ENCODE results near the gene KCNK7. TPM values are rescaled to one million over a fixed set of nuclear protein-coding genes. Genes with fewer than 3 reads are reported as not detected.

KCNK7 gene
- total RNA-seq, 1 experiment from 2014 or later = 0.61 TPM

DNA sequence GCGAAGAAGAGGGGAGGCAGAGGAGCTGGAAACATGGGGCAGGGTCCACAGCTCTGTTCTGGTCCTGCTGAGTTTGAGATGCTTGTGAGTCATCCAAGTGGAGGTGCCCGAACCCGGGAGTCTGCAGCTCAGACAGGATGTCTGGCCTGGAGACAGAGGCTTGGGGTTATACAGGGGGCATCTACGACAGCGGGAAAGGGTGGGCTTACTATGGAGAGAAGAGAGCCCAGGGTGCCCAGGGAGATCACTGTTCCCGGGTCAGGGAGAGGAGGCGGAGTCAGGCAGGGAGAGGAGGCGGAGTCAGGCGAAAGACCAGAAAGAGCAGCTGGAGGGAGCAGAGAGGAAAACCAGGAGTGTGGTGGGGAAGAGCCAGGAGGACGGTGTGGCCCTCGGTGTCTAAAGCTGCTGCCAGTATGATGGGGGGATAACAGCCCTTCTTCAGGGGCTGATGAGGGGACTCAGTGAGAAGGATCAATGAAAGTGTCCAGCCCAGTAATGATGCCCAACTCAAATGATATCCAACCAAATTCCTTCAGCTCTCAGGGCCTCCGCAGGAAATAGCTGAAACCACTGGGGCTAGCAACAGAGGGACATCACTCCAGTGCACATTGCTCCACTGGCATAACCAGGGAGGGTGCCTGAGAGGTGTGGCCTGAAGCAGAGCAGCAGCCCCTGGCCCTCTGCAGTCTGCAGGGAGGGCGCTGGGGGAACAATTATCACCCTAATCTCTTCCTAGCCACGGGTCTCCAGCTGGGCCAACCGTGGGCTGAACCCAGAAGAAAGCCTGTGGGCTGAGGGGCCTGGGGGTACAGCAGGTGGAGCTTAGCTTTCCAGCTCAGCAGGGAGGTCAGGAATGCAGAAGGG is 34.8 kb downstream of the KCNK7 start:
- H3K27ac ChIP-seq (ENCODE audit: low read depth, low read length) = peak overlapping the region; percentile 99

More for the DNA sequence above, 34.8 kb downstream of the KCNK7 start:
- Histone ChIP-seq H3K4me3 (replicated peaks in 1 of 2; ENCODE audit: low read depth in 1 of 2, low read length in 2 of 2) (peak overlapping the region; percentile 29 to 68), H3K9me3 (ENCODE audit: control insufficient read depth in 1 of 2, insufficient read depth in 1 of 2, low read depth in 1 of 2, low read length in 2 of 2) (no peaks in the 10 kb centered on the region), H3K4me1 (ENCODE audit: control insufficient read depth in 1 of 2, insufficient read depth in 2 of 2, low read length in 2 of 2) (peaks cover 68 to 91% of the 10 kb centered on the region in 2 experiments), H3K27me3 (ENCODE audit: insufficient read depth, low read length) (no peaks in the 10 kb centered on the region), H3K79me2 (ENCODE audit: insufficient read depth, low read length) (peaks cover 13% of the 10 kb centered on the region), H3K4me2 (ENCODE audit: low read length) (peak overlapping the region; percentile 96), H3K36me3 (ENCODE audit: control insufficient read depth in 1 of 2, insufficient read depth in 2 of 2, low read length in 2 of 2) (no peaks in the 10 kb centered on the region), H3K9me2 (ENCODE audit: insufficient read depth) (no peaks in the 10 kb centered on the region), H4K20me1 (ENCODE audit: insufficient read depth) (no peaks in the 10 kb centered on the region), H2AFZ (ENCODE audit: low read depth, low read length, poor library complexity, severe bottlenecking) (no peak overlapping the region), H3K9ac (ENCODE audit: low read length) (peak overlapping the region; percentile 83)
- CTCF ChIA-PET = interaction anchor here (0.6 to 4.5 kb wide), 8 partner anchors 9 to 219 kb away, joined by 3 to 29 read pairs (median 6); partner anchors contain the start of genes FAM89B and ZNRD2
- intact Hi-C loops (cut with micrococcal nuclease) = no loop called here
- RAD21 ChIA-PET (ENCODE audit: low non-redundant PET in 1 of 2, low total read pairs in 2 of 2, uncharacterized antibody in 2 of 2, unreplicated experiment in 2 of 2) = interaction anchor here (1.8 to 2.2 kb wide), 3 partner anchors 10 to 20 kb away, joined by 5 to 9 read pairs (median 6); no protein-coding TSS in a partner anchor
- no peak for DNase-seq (ENCODE audit: low read depth, low spot score)
- TF ChIP-seq YY1 (IDR thresholded peaks at IDR 0.05; ENCODE audit: extremely low read depth, insufficient replicate concordance, low read depth, low read length) (no peak), SP1 (IDR thresholded peaks at IDR 0.05; ENCODE audit: low read depth) (no peak), POLR2AphosphoS5 (IDR thresholded peaks at IDR 0.05; ENCODE audit: low read depth, low read length) (peak; percentile 58), SRF (IDR thresholded peaks at IDR 0.05; ENCODE audit: low read depth) (no peak), FOSL1 (IDR thresholded peaks at IDR 0.05; ENCODE audit: low read depth) (no peak), RAD21 (IDR thresholded peaks at IDR 0.05; ENCODE audit: low read depth) (no peak)
- TF ChIP-seq, protein P1, sequence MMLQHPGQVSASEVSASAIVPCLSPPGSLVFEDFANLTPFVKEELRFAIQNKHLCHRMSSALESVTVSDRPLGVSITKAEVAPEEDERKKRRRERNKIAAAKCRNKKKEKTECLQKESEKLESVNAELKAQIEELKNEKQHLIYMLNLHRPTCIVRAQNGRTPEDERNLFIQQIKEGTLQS (IDR thresholded peaks at IDR 0.05) = no peak
- TF ChIP-seq, protein P2, sequence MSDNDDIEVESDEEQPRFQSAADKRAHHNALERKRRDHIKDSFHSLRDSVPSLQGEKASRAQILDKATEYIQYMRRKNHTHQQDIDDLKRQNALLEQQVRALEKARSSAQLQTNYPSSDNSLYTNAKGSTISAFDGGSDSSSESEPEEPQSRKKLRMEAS (IDR thresholded peaks at IDR 0.05) = no peak
- POLR2A ChIA-PET = interaction anchor here (0.6 to 2.7 kb wide), 8 partner anchors 9 to 138 kb away, joined by 3 to 17 read pairs (median 4); partner anchors contain the start of genes NEAT1 and ZNRD2
- no TSS peak for BruUV-seq (replicated peaks)
- ATAC-seq = peak; percentile 32
